GM18951 (cell line): Measurements from ENCODE around the gene SUSD1.

Source experiments
- POLR2A ChIP-seq: IDR thresholded peaks from 4 replicates; pipeline ENCODE4 v1.6.1; 2011; ENCODE audit warnings: mild to moderate bottlenecking; ENCODE audit not compliant: insufficient read length, insufficient read depth; ENCODE audit errors: extremely low read depth
- in situ Hi-C: fragments of 300-500 bp; cut with MboI; formaldehyde crosslinking; loops from one replicate; pipeline ENCODE4 v1.12.0; 2022; ENCODE audit warnings: low sequenced_read_pairs, mixed read lengths, inconsistent platforms; ENCODE audit not compliant: unreplicated experiment

SUSD1 gene

GRCh38 chr9:112038017-112038408, 137.1 kb downstream of the SUSD1 start:
- TF ChIP-seq POLR2A, result no peak
- in situ Hi-C loops, result no loop called here

DNA sequence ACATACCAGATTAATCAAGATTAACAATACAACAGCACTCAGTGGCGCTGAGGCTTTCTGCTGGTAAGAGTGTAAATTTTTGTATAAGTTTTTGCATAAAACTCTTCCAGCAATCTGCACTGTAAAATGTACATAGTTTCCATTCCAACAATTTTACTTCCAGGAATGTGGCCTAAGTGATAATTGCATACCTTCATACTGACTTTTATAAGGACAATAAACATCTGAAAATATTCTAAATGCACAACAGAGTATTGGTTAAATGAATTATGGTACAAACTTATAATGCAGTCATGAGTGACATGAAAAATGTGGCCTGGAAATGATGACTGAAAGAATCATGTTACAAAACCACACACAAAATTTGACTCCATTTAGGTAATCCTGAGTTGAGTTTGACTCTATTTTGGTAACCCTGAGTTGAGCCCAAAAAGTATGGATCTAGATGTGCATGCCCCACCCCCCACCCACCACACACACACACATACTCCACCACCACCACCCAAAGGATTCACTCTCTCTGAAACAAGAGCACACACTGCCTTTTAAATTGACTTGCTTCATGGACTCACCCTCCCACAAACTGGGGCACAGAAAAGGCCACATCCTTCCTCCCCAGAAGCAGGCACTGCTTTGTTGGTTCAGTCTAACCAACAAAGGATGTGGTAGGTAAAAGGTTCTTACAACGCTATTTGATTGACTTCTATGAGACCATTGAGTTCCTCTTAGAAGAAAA, 137.6 kb downstream of the SUSD1 start:
- in situ Hi-C loops, result no loop called here
- peak; percentile 23 for TF ChIP-seq POLR2A

- in situ Hi-C loops, result no loop called here
- no peak for TF ChIP-seq POLR2A
These were observed 139.8 kb downstream of the SUSD1 start for GRCh38 chr9:112035166-112035826.

GRCh38 chr9:112034216-112034611, 140.9 kb downstream of the SUSD1 start:
- TF ChIP-seq POLR2A, result no peak
- in situ Hi-C loops, result no loop called here

GRCh38 chr9:112033237-112034215, 141.6 kb downstream of the SUSD1 start:
- in situ Hi-C loops, result no loop called here
- no peak for TF ChIP-seq POLR2A

GRCh38 chr9:112032743-112033142, 142.4 kb downstream of the SUSD1 start:
- no peak for TF ChIP-seq POLR2A
- in situ Hi-C loops, result no loop called here

- TF ChIP-seq POLR2A, result no peak
- in situ Hi-C loops, result no loop called here
These were observed 143.1 kb downstream of the SUSD1 start for GRCh38 chr9:112032009-112032408.

DNA sequence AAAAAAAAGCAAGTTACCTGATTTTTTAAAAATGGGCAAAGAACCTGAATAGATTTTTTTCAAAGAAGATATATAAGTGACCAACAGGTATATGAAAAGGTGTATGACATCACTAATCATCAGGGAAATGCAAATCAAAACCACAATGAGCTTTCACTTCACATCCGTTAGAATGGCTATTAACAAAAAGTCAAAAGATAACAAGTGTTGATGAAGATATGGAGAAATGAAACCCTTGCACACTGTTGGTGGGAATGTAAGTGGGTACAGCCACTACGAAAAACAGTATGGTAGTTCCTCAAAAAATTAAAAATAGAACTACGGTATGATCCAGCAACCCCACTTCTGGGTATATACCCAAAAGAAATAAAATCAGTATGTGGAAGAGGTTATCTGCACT, 143.7 kb downstream of the SUSD1 start:
- TF ChIP-seq POLR2A, result no peak
- in situ Hi-C loops, result no loop called here

DNA sequence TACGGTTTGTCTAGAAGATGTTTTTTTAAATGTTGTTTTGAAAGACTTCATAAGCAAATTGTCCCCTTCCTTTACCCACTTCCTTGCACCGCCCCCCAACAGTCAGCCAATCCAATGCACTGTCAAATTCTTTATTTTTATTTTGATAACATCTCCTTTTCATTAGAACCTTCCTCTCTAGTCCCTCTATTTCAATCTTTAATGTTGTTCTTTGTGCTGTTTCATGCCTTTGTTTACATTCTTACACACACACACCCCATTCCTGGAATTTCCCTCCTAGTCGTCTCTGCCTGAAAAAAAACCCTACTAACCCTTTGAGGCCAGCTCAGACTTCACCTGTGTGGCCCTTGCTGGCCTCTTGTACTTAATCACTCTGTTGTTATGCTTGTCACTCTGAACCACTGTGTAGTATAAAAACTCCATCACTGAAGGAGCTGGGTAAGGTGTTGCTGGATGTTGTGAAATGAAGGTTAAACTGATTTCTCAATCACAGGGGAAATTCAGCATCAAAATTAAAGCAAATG, 145.1 kb downstream of the SUSD1 start:
- TF ChIP-seq POLR2A, result no peak
- in situ Hi-C loops, result no loop called here

- in situ Hi-C loops, result no loop called here
- peak; percentile 13 for TF ChIP-seq POLR2A
These were observed 146.6 kb downstream of the SUSD1 start for GRCh38 chr9:112028242-112029221.

DNA sequence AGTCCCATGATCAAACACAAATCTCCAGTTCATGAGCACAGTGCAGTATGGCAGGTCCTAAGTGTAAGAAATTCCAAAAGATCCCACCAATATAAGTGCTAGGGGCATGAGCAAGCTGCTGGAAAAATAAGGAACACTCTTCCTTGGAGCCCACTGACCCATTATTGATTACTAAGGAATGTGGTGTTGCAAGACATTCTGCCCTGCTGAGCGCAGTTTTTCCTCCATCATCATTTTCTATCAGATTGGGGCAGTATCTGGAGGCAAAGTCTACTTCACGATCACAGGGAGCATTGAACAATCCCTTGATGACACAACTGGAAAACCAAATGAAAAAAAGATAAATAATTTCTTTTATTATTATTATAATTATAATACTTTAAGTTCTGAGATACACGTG, 149.2 kb downstream of the SUSD1 start:
- in situ Hi-C loops, result no loop called here
- no peak for TF ChIP-seq POLR2A

DNA sequence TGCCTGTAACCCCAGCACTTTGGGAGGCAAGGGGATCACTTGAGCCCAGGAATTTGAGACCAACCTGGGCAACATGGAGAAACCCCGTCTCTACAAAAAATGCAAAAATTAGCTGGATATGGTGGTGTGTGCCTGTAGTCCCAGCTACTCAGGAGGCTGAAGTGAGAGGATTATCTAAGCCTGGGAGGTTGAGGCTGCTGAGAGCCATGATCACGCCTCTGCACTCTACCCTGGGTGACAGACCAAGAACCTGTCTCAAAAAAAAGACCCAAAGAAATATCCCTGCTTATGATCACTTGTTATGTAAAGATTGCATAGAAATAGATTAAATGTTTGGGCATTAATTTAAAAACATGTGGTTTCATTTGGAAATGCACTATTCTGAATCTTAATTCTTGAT, 153.4 kb downstream of the SUSD1 start:
- no peak for TF ChIP-seq POLR2A
- in situ Hi-C loops, result no loop called here
